HFF-Myc (cell line): ENCODE results near the gene ADK.

Source experiments
- DNase-seq: peaks from one replicate; pipeline ENCODE4 v3.0.0-alpha.2; 2011; ENCODE audit warnings: low read depth; ENCODE audit errors: extremely low read depth
- H3K4me3 ChIP-seq: replicated peaks from 2 replicates; pipeline ENCODE4 v1.5.1; 2011; ENCODE audit warnings: low read depth, mild to moderate bottlenecking, control low read depth, low read length
- CTCF ChIP-seq: IDR thresholded peaks from 2 replicates; pipeline ENCODE4 v1.5.1; 2012; ENCODE audit warnings: mild to moderate bottlenecking, low read depth, low read length, control low read depth; ENCODE audit errors: missing control alignments

Gene ADK

GRCh38 chr10:74380795-74381194, 229.8 kb downstream of the ADK start:
- no peak for TF ChIP-seq CTCF
- no peak for DNase-seq

GRCh38 chr10:74381291-74381853, 230.4 kb downstream of the ADK start:
- DNase-seq = no peak
- H3K4me3 ChIP-seq = no peak overlapping the region
- no peak for TF ChIP-seq CTCF

More at GRCh38 chr10:74380795-74381194, 229.8 kb downstream of the ADK start:
- no peak overlapping the region for H3K4me3 ChIP-seq

DNA sequence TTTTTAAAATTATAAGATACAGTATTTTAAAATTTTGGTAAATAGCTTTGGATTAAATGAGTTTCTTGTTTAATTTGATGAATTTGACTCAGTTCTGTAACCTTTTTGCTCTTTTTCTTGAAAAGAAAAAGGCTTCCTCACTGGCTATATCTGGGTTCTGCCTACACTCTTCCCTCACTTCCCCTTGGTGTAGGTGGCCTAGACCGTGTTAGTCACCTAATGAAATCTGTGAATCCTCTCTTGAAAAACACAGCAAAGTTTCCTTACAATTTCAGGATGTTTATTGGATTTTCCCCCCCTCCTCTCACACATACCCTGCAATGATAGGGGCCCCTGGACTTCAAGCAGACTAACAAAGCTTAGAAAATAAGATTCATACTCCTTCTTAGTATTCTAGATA, 231.6 kb downstream of the ADK start:
- no peak for DNase-seq
- no peak overlapping the region for H3K4me3 ChIP-seq
- no peak for TF ChIP-seq CTCF

GRCh38 chr10:74383642-74384041, 232.6 kb downstream of the ADK start:
- TF ChIP-seq CTCF = no peak
- no peak for DNase-seq

DNA sequence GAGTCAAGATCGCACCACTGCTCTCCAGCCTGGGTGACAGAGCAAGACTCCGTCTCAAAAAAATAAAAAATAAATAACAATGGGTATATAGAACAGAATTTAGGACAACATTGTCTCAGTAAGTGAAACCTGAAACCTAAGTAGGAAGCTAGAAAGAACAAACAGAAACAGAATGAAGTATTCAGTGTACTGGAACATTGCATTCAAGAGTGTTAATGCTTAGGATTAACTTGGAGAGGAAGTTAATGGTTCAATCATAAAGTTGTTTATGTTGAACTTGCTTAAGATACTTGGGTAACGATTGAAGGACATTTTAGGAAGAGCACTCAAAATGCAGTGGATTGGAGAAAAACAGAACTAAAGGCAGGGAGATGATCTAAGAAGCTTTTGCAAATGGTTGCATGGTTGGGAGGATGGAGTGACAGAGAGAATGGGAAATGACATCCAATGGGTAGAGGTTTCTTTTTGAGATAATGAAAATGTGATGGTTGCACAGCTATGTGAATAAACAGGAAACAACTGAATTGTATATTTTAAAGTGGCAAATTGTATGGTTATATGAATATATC, 233.7 kb downstream of the ADK start:
- no peak for DNase-seq
- no peak overlapping the region for H3K4me3 ChIP-seq
- no peak for TF ChIP-seq CTCF

More at GRCh38 chr10:74383642-74384041, 232.6 kb downstream of the ADK start:
- no peak overlapping the region for H3K4me3 ChIP-seq

DNA sequence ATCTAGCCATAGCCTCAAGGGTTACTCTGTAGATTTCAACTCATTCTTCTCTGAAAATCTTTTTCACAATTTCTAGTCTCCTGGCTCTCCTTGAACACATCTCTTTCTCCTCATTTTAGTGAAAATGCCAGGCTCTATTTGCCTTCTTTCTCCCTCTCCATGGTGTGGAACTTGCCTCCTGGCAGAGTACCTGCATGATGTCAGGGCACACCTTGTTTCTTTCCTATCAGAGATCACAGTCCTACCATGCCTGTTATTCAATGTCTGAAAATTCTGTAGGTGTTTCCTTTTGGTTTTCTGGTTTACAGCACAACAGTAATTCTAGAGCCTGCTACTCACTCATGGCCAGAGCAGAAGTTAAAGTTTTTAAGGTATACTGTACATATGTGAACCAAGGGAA, 237.8 kb downstream of the ADK start:
- no peak for DNase-seq
- no peak for TF ChIP-seq CTCF
- no peak overlapping the region for H3K4me3 ChIP-seq

GRCh38 chr10:74391786-74392185, 240.8 kb downstream of the ADK start:
- TF ChIP-seq CTCF = no peak
- DNase-seq = no peak
- H3K4me3 ChIP-seq = no peak overlapping the region
